NCI-H2171 treated with DMSO at 0.1 percent for 48 hours (cell line): ENCODE data around the gene CDK2AP2.

Source experiments
- DNase-seq: peaks from one replicate; lab custom pipeline; 2025; lab: John Stamatoyannopoulos, UW

CDK2AP2 gene

DNA sequence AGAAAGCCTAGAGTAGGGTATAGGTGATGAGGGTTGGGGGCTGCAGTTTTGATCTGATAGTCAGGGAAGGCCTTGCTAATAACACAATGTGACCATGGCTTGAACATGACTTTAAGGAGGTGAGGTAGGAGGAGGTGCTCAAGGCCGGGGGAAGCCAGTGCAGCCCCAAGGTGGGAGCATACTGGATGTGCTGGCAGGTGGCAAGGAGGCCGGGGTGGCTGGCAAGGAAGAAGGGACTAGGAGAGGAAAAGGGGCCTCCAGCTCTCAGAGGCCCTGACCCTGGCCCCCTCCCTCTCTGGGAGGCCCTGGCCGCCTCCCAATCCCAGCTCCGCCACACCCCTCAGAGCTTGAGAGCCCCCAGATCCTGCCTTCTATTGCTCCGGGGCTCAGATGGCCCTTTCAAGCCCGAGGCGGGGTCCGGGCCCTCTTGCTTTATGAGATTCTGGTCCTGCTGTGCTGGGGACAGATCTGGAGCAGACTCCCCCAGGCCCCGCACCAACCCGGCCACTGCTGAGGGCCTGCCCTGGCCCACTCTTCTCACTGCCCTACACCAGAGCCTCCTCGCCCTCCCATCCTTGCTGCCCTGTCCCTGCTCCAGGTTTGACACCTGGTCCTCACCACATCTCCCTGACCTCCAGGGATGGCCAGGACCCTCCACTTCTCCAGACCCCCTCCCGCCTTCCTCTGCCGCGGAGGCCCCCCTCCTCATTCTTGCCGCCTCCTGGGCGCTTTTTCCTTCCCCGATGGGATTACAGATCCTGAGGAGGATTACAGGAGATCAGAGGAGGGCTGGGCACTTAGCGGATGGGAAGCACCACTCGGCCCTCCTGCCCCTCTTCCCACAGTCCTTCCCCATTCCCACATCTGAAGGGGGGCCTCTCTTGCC, 4.6 kb downstream of the CDK2AP2 start:
- no peak for DNase-seq

DNA sequence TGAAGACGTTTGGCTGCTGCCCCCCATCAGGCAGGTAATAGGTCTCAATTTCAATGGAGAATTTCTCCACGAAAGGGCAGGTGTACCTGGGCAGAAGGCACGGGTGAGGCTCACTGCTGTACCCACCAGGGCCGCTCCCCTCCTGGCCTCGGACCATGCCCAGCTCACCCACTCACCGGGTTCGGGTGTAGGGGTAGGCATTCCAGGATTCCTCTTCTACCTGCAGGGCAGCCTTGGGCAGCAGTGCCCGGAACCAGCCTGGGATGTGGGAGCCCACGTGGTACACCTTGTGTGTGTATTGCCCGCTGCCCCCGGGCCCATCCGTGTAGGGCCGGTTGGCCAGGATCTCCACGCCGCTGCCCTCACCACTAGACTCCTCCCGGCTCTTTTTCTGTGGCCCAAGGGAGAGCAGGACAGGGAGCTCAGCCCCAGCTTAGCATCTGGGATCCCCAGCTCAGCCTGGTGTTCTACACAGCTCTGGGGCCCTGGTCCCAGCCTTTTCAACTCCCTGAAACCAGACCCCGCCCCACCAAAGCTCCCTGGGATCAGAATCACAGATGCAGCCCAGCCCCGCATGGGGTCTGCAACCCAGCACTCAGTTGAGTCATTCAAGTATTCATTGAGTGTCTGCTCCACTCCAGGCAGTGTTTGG, 5.5 kb downstream of the CDK2AP2 start:
- no peak for DNase-seq

DNA sequence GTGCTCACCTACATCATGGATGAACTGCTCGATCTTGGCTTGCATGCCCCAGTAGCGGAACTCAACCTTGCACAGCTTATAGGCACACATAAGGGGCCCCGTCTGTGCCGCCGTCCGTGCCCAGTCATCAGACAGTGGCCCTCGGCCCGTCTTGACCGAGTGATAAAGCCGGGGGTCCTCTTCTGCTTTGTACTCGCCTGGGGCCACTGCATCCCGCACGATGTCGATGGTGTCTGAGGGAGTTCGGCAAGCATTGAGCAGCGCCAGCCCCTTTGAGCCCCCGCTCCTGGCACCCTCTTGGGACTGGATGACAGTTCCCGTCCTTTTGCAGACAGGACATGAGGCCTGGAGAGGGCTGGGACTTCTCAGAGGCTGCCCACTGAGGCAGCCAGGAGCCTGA, 6.1 kb downstream of the CDK2AP2 start:
- no peak for DNase-seq

GRCh38 chr11:67500831-67501715, 6.9 kb downstream of the CDK2AP2 start:
- DNase-seq, result no peak

GRCh38 chr11:67500484-67500821, 7.5 kb downstream of the CDK2AP2 start:
- DNase-seq, result no peak

GRCh38 chr11:67499808-67500483, 8.0 kb downstream of the CDK2AP2 start:
- DNase-seq, result no peak

- DNase-seq, result no peak
Observed at GRCh38 chr11:67498544-67498972, 9.4 kb downstream of the CDK2AP2 start.

DNA sequence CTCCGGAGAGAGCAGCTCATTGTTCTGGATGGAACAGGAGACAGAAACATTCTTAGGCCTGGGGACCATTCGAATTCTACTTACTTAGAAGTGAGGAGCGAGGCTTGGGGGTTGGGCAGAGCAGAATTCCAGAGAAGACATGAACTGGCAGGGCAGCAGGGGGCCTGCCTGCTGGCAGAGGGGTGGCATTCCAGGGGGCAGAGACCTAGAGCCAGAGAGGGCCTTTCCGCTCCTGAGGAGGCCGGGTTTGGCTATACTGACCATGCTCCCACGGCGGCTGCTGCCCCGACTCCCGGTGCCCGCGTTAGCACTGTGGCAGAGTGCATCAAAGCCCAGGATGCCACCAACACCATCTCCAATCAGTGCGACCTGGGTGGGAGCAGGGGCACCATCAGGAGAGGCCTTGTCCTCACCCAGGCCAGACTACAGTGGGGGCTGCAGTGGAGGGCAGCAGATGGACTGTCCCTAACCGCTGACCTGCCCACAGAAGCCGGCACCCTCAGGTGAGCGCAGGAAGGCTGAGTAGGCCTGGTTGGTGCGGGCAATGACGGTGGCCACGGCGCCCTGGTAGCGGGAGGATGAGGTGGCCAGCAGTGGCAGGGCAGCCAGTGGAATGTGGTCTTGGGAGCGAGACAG, 10.2 kb downstream of the CDK2AP2 start:
- no peak for DNase-seq

DNA sequence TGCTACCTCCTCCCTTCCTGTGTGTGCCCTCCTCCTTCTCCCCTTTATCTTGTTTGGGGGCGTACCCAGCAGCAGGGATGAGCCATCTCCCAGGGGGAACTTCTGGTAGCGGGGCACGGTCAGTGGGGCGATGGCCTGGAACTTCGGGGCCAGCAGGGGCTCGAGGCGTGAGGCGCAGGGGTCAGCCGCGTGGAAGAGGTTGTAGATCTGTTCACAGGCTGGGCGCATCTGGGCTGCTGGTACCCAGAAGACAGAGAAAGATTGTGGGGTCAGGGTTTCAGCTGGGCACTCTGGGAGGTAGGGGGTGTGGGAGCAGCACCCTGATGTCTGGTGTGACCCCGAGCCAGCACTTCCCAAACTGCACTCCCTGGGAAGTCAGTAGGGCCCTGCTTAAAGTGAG, 11.8 kb downstream of the CDK2AP2 start:
- DNase-seq, result no peak

DNA sequence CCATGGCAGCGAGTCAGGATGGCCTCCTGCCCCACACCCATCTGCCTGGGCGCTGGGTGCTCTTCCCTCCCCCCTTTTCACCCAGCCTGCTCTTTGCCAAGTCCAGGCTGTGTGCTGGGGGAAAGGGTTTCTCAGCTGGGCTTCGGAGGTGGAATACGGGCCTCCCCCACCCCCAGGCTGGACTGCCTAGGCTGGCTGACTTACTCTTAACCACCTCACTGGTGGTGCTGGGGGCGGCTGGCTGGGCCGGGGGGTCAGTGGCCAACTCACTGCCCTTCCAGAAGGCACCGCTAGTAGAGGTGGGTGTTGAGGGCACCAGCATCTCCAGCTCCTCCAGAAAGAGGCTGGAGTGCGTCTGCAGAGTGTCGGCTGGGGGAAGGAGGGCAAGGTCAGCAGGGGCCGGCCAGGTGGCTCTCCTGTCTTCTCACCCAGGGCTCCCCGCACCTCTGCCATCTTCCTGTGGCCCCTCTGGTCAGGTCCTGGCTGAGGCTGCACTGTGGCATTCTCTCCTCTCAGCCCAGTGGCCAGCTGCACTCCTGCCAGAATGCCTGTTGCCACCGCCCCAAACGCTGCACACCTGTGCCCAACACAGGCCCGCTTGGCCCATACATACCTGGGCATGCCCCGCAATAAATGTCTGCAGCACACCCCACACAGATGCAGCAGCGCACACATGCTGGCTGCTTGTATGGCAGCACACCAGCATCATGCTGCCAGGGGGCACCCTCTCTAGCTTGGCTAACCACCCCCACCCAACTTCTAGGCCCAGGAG, 12.5 kb downstream of the CDK2AP2 start:
- no peak for DNase-seq

- no peak for DNase-seq
Observed at GRCh38 chr11:67494371-67495233, 13.4 kb downstream of the CDK2AP2 start.

GRCh38 chr11:67493548-67494370, 14.2 kb downstream of the CDK2AP2 start:
- no peak for DNase-seq

DNA sequence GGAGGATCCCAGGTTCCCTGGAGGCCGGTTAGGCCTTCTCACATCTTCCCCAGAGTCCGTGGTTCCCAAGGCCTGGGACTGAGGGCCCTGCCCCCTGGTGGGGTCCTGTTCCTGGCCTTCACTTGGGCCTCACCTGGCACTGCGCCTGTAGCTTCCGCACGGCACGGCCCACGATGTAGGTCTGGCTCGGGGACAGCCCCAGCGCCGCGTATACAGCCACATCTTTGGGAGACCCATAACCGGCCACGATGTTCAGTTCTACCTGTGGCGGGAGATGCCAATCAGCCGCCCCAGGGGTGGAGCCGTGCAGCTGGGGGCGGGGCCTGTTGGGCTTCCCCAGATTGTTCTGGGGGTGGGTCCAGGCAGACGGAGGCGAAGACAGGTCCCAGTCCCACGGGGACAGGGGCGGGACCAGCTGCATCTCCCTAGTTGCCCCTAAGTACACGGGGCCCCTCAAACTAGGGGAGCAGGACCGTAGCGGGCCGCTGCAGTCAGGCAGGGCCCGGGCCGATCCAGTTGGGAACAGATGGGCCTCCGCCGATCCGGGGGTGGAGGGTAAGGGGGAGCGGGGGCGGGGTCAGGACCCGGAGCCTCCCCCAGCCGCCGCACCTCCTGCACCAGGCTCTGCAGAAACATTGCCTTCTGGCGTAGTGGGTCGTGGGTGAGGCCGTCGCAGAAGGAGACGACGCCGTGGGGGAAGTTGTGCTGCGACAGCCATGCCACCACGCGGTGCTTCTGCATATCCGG, 15.0 kb downstream of the CDK2AP2 start:
- DNase-seq, result no peak

- no peak for DNase-seq
Observed at GRCh38 chr11:67492069-67492727, 15.8 kb downstream of the CDK2AP2 start.

DNA sequence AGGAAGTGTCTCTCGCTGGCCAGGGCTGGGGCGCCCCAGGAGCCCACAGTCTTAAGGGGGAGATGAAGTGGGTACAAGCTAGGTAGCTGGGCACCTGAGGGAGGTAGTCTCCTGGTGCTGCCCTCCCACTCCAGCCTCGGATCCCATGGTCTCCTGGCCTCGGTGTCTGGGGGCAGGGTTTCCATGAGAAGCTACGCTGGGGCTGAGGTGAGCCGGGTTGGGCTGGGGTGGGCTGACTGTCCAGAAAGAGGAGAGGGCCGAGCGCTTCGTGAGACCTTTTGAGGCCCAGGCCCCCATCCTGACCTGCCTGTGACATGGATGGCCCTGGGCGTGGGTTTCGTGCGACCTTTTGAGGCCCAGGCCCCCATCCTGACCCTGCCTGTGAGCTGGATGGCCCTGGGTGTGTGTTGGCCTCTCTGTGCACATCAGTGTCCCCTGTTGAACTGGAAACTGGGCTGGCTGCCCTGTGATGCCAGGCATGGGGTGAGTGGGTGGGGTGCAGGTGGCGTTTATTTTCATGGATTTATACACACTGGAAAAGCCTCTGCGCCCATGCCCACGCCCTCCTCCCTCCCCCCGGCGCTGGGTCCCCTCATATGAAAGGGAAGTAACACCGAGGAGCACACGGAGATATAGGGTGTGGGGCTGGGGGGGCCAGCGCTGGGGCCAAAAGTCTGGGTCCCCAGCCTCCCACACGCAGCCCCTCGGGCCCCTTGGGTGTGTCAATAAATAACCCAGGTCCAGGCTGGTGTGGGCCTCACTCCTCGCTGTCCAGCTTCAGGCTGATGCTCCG, 16.5 kb downstream of the CDK2AP2 start:
- DNase-seq, result no peak

DNA sequence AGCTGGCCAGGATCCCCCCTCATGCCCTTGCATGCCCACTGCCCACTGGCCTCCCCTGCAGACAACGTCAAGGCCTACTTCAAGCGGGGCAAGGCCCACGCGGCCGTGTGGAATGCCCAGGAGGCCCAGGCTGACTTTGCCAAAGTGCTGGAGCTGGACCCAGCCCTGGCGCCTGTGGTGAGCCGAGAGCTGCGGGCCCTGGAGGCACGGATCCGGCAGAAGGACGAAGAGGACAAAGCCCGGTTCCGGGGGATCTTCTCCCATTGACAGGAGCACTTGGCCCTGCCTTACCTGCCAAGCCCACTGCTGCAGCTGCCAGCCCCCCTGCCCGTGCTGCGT, 17.3 kb downstream of the CDK2AP2 start:
- no peak for DNase-seq
